ENCODE results near the gene ZNF276. TPM values are rescaled to one million over a fixed set of nuclear protein-coding genes. Genes with fewer than 3 reads are reported as not detected.

The ZNF276 gene
- total and polyA plus RNA-seq, 2 of the 8 experiments (the other 6 are each of a cell fraction or from before 2014, with no cell fraction given): 6.4 to 9.3 TPM

DNA sequence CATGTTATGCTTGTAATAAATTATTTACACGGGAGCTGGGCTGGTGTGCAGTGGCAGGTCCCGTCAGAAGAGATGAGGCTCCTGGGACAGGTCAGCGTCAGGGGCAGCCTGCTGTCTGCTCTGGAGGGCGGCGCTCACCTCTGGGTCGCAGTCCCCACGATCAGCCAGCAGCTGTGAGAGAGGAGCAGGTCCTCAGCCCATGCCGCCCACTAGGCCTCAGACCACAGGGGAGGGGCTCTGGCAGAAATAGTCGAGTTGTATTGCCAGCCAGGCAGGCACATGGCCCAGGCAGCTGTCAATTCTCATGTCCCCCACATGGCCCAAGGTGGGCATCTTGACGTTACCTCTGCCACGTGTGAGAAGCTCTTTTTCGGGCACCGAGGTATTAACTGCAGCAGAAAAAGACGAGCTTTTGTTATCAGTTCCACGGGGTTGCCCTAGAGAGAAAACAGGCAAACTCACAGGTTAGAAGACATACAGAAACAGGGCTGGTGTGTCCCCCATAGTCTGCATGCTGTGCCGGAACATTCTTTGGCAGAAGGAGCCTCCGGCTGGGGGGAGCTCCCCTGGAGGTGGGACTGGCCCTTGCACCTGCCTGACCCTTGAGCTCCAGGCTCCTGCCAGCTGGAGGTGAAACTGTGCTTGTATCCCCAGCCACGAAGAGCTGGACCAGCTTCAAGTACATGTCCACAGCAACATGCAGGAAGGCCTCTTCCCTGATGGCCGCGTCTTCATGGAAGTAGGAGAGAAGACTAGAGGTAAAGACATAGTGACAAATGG, 17.4 kb downstream of the ZNF276 start:
- no peak overlapping the region for H3K56ac ChIP-seq (replicated peaks; ENCODE audit: insufficient read length, low read depth, low read length)
- no peak overlapping the region for H2BK20ac ChIP-seq (ENCODE audit: low read length)
- H4K91ac ChIP-seq (replicated peaks; ENCODE audit: insufficient read length, low read length): no peak overlapping the region
- no peak overlapping the region for H3K9ac ChIP-seq (replicated peaks in 1 of 4; ENCODE audit: extremely low read depth in 1 of 4, low read depth in 3 of 4, low read length in 3 of 4)
- H3K36me3 ChIP-seq (ENCODE audit: control insufficient read depth in 2 of 4, insufficient read depth in 4 of 4, low read length in 3 of 4): peaks cover 26 to 62% (median 48%) of the 10 kb centered on the region in 4 experiments
- CTCF ChIA-PET (ENCODE audit: partially characterized antibody): interaction anchor here (0.8 to 7.8 kb wide), 10 partner anchors 10 to 169 kb away, joined by 3 to 69 read pairs (median 4); no protein-coding TSS in a partner anchor
- no peak overlapping the region for H2BK5ac ChIP-seq (ENCODE audit: low read depth, low read length)
- H3K79me2 ChIP-seq (ENCODE audit: control insufficient read depth in 1 of 2, insufficient read depth in 2 of 2, low read length in 2 of 2): no peaks in the 10 kb centered on the region
- no peak overlapping the region for H3K14ac ChIP-seq (ENCODE audit: insufficient read length)
- no peak overlapping the region for H2BK12ac ChIP-seq (ENCODE audit: low read depth, low read length)
- H3K4me2 ChIP-seq (ENCODE audit: insufficient read depth in 1 of 2, low read depth in 2 of 2, low read length in 2 of 2): no peak overlapping the region
- FAIRE-seq (no peak), DNase-seq (ENCODE audit: low read depth in 1 of 2, low spot score in 2 of 2) (no peak)
- no peak overlapping the region for H2BK15ac ChIP-seq (ENCODE audit: low read length)
- H3K9me3 ChIP-seq (ENCODE audit: insufficient read depth in 2 of 2, low read depth in 1 of 2, low read length in 1 of 2): no peaks in the 10 kb centered on the region
- H3K4me3 ChIP-seq (ENCODE audit: extremely low read depth in 1 of 4, insufficient read depth in 2 of 4, low read depth in 3 of 4, low read length in 4 of 4): no peak overlapping the region
- H3K79me1 ChIP-seq (ENCODE audit: low read depth, low read length): peaks cover 2% of the 10 kb centered on the region; the same call in 1 of the 2 replicates
- H4K5ac ChIP-seq (ENCODE audit: insufficient read length, low read depth, low read length): no peak overlapping the region
- H2BK120ac ChIP-seq (replicated peaks; ENCODE audit: low read depth, low read length): no peak overlapping the region
- no peaks in the 10 kb centered on the region for H3K23me2 ChIP-seq (ENCODE audit: low read depth, low read length)
- H3K27ac ChIP-seq (ENCODE audit: low read depth, low read length): no peak overlapping the region
- no peak overlapping the region for H3K4ac ChIP-seq (replicated peaks; ENCODE audit: insufficient read length, low read depth, low read length)
- POLR2A ChIA-PET (ENCODE audit: partially characterized antibody): interaction anchor here (0.6 to 5.4 kb wide), 11 partner anchors 8 to 178 kb away, joined by 3 to 19 read pairs (median 3); no protein-coding TSS in a partner anchor
- no peaks in the 10 kb centered on the region for H3K27me3 ChIP-seq (replicated peaks in 1 of 4; ENCODE audit: control insufficient read depth in 3 of 4, extremely low read depth in 1 of 4, insufficient read depth in 3 of 4, low read length in 3 of 4)
- no peak overlapping the region for H3K18ac ChIP-seq (ENCODE audit: extremely low read depth, low read length)
- H2AK5ac ChIP-seq (ENCODE audit: low read depth, low read length): no peak overlapping the region
- no peaks in the 10 kb centered on the region for H3K4me1 ChIP-seq (replicated peaks in 1 of 4; ENCODE audit: control insufficient read depth in 3 of 4, insufficient read depth in 4 of 4, low read length in 3 of 4)
- peaks cover 3 to 11% of the 10 kb centered on the region in 2 experiments for H4K20me1 ChIP-seq (replicated peaks in 1 of 2; ENCODE audit: control insufficient read depth in 1 of 2, insufficient read depth in 2 of 2, low read length in 2 of 2)
- H3K23ac ChIP-seq (ENCODE audit: insufficient read length): no peak overlapping the region
- TF ChIP-seq JUN (IDR thresholded peaks at IDR 0.05; ENCODE audit: low read depth, low read length): no peak
- TF ChIP-seq ASH2L (IDR thresholded peaks at IDR 0.05; ENCODE audit: low read length): no peak
- TF ChIP-seq BACH1 (IDR thresholded peaks at IDR 0.05; ENCODE audit: low read length): no peak
- no peak for TF ChIP-seq TAF1 (IDR thresholded peaks at IDR 0.05; ENCODE audit: low read depth, low read length)
- no peak for TF ChIP-seq BRCA1 (IDR thresholded peaks at IDR 0.05; ENCODE audit: low read depth, low read length)
- H4K8ac ChIP-seq (ENCODE audit: extremely low read depth, insufficient read depth, low read length): no peak overlapping the region
- WGBS, 2 experiments (ENCODE audit: extremely low coverage in 1 of 2, insufficient coverage in 1 of 2, insufficient read length in 1 of 2, insufficient replicate concordance in 2 of 2, low coverage in 1 of 2, low lambda C conversion rate in 2 of 2, missing lambda C conversion rate in 1 of 2): 91% methylated on average over 20 of the region's 20 CpGs; no CpG with 5 or more reads in 1 of the 2 experiments
- H2AFZ ChIP-seq (ENCODE audit: low read length): no peak overlapping the region

All from H1 (cell line).